MM.1S (cell line): ENCODE data around the gene KIAA1755.
A peak's percentile ranks its signal among the peaks of the same experiment; 100 is the strongest.

Source experiments
- DNase-seq: peaks from one replicate; pipeline ENCODE4 v3.0.0-alpha.2; 2015
- H2AFZ ChIP-seq: fragments of 300-600 bp; sonication (generic); 2 replicates; pipeline ENCODE4 v1.6.0; 2016; ENCODE audit warnings: antibody characterized with exemption, low read length
- H3F3A ChIP-seq: fragments of 300-600 bp; sonication (generic); 2 replicates; pipeline ENCODE4 v1.6.1; 2016; ENCODE audit warnings: mild to moderate bottlenecking, antibody characterized with exemption, low read length, moderate library complexity, mixed read lengths; ENCODE audit not compliant: insufficient read depth
- H3K27ac ChIP-seq: fragments of 300-600 bp; sonication (generic); 2 replicates; pipeline ENCODE4 v1.5.1; 2016; ENCODE audit warnings: mild to moderate bottlenecking, low read length
- H3K27me3 ChIP-seq: fragments of 300-600 bp; sonication (generic); replicated peaks from 2 replicates; pipeline ENCODE4 v1.6.0; 2016; ENCODE audit warnings: low read length; ENCODE audit not compliant: insufficient read depth
- H3K36me3 ChIP-seq: fragments of 300-600 bp; sonication (generic); replicated peaks from 2 replicates; pipeline ENCODE4 v1.6.1; 2016; ENCODE audit warnings: mild to moderate bottlenecking, low read length, mixed read lengths; ENCODE audit not compliant: insufficient read depth
- H3K4me1 ChIP-seq: fragments of 300-600 bp; sonication (generic); 2 replicates; pipeline ENCODE4 v1.6.1; 2016; ENCODE audit warnings: low read length, mixed read lengths
- H3K4me2 ChIP-seq: fragments of 300-600 bp; sonication (generic); 2 replicates; pipeline ENCODE4 v1.6.0; 2016; ENCODE audit warnings: low read depth, low read length
- H3K4me3 ChIP-seq: fragments of 300-600 bp; sonication (generic); 2 replicates; pipeline ENCODE4 v1.5.1; 2016; ENCODE audit warnings: low read length, mixed read lengths
- H3K79me2 ChIP-seq: fragments of 300-600 bp; sonication (generic); 2 replicates; pipeline ENCODE4 v1.6.1; 2016; ENCODE audit warnings: mixed run types, low read length, mixed read lengths
- H3K9ac ChIP-seq: fragments of 300-600 bp; sonication (generic); 2 replicates; pipeline ENCODE4 v1.6.1; 2016; ENCODE audit warnings: low read length, mixed read lengths
- H3K9me2 ChIP-seq: fragments of 300-600 bp; sonication (generic); replicated peaks from 2 replicates; pipeline ENCODE4 v1.6.1; 2016; ENCODE audit warnings: mild to moderate bottlenecking, low read length, mixed read lengths; ENCODE audit not compliant: insufficient read depth
- H3K9me3 ChIP-seq: fragments of 300-600 bp; sonication (generic); replicated peaks from 2 replicates; pipeline ENCODE4 v1.6.1; 2016; ENCODE audit warnings: mild to moderate bottlenecking, low read length, mixed read lengths; ENCODE audit not compliant: insufficient read depth
- H4K20me1 ChIP-seq: fragments of 300-600 bp; sonication (generic); 2 replicates; pipeline ENCODE4 v1.6.1; 2016; ENCODE audit warnings: mild to moderate bottlenecking, low read length, moderate library complexity, mixed read lengths; ENCODE audit not compliant: insufficient read depth
- CTCF ChIP-seq: fragments of 300-600 bp; sonication (generic); IDR thresholded peaks from 2 replicates; pipeline ENCODE4 v1.5.1; 2016; ENCODE audit warnings: antibody characterized with exemption, low read length, mixed read lengths
- EZH2 ChIP-seq: fragments of 300-600 bp; sonication (generic); optimal IDR thresholded peaks from 2 replicates; pipeline ENCODE3; 2017; ENCODE audit warnings: low read depth, mild to moderate bottlenecking, antibody characterized with exemption, low read length, mixed read lengths
- EZH2phosphoT487 ChIP-seq: fragments of 300-600 bp; sonication (generic); IDR thresholded peaks from 2 replicates; pipeline ENCODE4 v1.6.1; 2018; ENCODE audit warnings: antibody characterized with exemption, low read length

The KIAA1755 gene

GRCh38 chr20:38267901-38268514 lies 7.5 kb upstream of the KIAA1755 start:
- Histone ChIP-seq H2AFZ (no peak overlapping the region), H3K9me2 (no peaks in the 10 kb centered on the region), H3K9ac (no peak overlapping the region), H3K4me3 (no peak overlapping the region), H3K4me1 (0 out of 2 replicates have a peak, but pooled peaks cover 4% of the 10 kb centered on the region), H3K9me3 (no peaks in the 10 kb centered on the region), H3K27ac (0 out of 2 replicates have a peak overlapping the region, but pooled peaks have one; percentile 21), H3K4me2 (no peak overlapping the region), H4K20me1 (no peaks in the 10 kb centered on the region), H3K79me2 (no peaks in the 10 kb centered on the region), H3K27me3 (no peaks in the 10 kb centered on the region), H3F3A (no peaks in the 10 kb centered on the region), H3K36me3 (no peaks in the 10 kb centered on the region)
- TF ChIP-seq EZH2phosphoT487 (no peak), EZH2 (no peak), CTCF (no peak)
- peak; percentile 7 for DNase-seq

- Histone ChIP-seq H3K27ac (no peak overlapping the region), H3F3A (no peaks in the 10 kb centered on the region), H3K9me2 (no peaks in the 10 kb centered on the region), H3K9me3 (no peaks in the 10 kb centered on the region), H2AFZ (no peak overlapping the region), H4K20me1 (no peaks in the 10 kb centered on the region), H3K4me2 (no peak overlapping the region), H3K9ac (no peak overlapping the region), H3K79me2 (no peaks in the 10 kb centered on the region), H3K4me1 (0 out of 2 replicates have a peak, but pooled peaks cover 4% of the 10 kb centered on the region), H3K36me3 (no peaks in the 10 kb centered on the region), H3K4me3 (no peak overlapping the region), H3K27me3 (no peaks in the 10 kb centered on the region)
- TF ChIP-seq EZH2 (no peak), CTCF (no peak), EZH2phosphoT487 (no peak)
- DNase-seq = no peak
Measured at GRCh38 chr20:38267296-38267695, 6.8 kb upstream of the KIAA1755 start.

GRCh38 chr20:38266426-38266825 lies 5.9 kb upstream of the KIAA1755 start:
- no peak overlapping the region for H2AFZ ChIP-seq
- H3K79me2 ChIP-seq = no peaks in the 10 kb centered on the region
- H3K4me1 ChIP-seq = 0 out of 2 replicates have a peak, but pooled peaks cover 4% of the 10 kb centered on the region
- H3K27me3 ChIP-seq = no peaks in the 10 kb centered on the region
- DNase-seq = no peak
- H3K27ac ChIP-seq = no peak overlapping the region
- no peaks in the 10 kb centered on the region for H3K9me2 ChIP-seq
- TF ChIP-seq EZH2 (no peak), EZH2phosphoT487 (no peak), CTCF (no peak)
- H3F3A ChIP-seq = no peaks in the 10 kb centered on the region
- H3K4me2 ChIP-seq = no peak overlapping the region
- no peak overlapping the region for H3K4me3 ChIP-seq
- H3K9ac ChIP-seq = no peak overlapping the region
- H3K36me3 ChIP-seq = no peaks in the 10 kb centered on the region
- no peaks in the 10 kb centered on the region for H4K20me1 ChIP-seq
- no peaks in the 10 kb centered on the region for H3K9me3 ChIP-seq
